HL-60 (cell line): ENCODE data around the gene FAM83D.

Source experiments
- DNase-seq, 2 experiments: peaks; one replicate each; pipeline ENCODE4 v3.0.0-alpha.2; 2010 to 2020; ENCODE audit warnings: low read depth in 1 of 2, low spot score in 1 of 2
- H3K27ac ChIP-seq: fragments of 250-450 bp; sonication (Bioruptor Pico); replicated peaks from 2 replicates; pipeline ENCODE4 v1.5.1; 2020; ENCODE audit warnings: mild to moderate bottlenecking, moderate library complexity
- H3K27me3 ChIP-seq: fragments of 250-450 bp; sonication (Bioruptor Pico); 2 replicates; pipeline ENCODE4 v1.5.1; 2021; ENCODE audit warnings: mild to moderate bottlenecking, moderate library complexity; ENCODE audit not compliant: insufficient read depth, poor library complexity, severe bottlenecking
- H3K4me3 ChIP-seq: replicated peaks from 2 replicates; pipeline ENCODE4 v1.5.1; 2011; ENCODE audit warnings: mild to moderate bottlenecking, control low read depth, low read length; ENCODE audit not compliant: insufficient read depth
- CTCF ChIP-seq: IDR thresholded peaks from one replicate; pipeline ENCODE4 v1.5.1; 2011; ENCODE audit warnings: low read length, control low read depth, inconsistent platforms; ENCODE audit not compliant: insufficient read depth
- GABPA ChIP-seq: IDR thresholded peaks from 2 replicates; pipeline ENCODE4 v1.6.1; 2012; ENCODE audit warnings: low read depth
- POLR2AphosphoS5 ChIP-seq: IDR thresholded peaks from 2 replicates; pipeline ENCODE4 v1.6.1; 2012; ENCODE audit warnings: low read depth
- SPI1 ChIP-seq: IDR thresholded peaks from 2 replicates; pipeline ENCODE4 v1.6.1; 2012; ENCODE audit warnings: low read depth, mild to moderate bottlenecking, borderline replicate concordance
- TF ChIP-seq, protein P1 (sequence below): IDR thresholded peaks from 2 replicates; pipeline ENCODE4 v1.6.1; 2012; ENCODE audit warnings: low read depth; ENCODE audit not compliant: insufficient replicate concordance

Gene FAM83D

DNA sequence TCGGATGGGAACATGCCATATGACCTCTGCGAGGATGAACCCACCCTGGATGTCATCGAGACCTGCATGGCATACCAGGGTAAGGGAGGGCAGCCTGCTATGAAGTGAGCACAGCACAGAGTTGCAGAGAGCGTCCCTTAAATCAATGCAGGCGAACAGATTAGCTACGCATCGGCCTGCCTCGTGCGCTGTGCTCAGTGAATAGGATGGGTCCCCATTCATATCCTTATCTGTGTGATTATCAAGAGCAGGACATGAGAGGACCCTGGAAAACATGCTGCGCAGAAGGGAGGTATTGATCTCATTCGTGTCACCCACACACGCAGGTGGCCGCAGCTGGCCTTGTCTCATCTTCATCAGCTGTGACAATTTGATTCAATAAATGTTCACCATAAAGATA, 25.6 kb upstream of the FAM83D start:
- DNase-seq = no peak
- H3K4me3 ChIP-seq = no peak overlapping the region
- TF ChIP-seq SPI1 (no peak), CTCF (no peak), POLR2AphosphoS5 (no peak), GABPA (no peak)
- TF ChIP-seq, protein P1, sequence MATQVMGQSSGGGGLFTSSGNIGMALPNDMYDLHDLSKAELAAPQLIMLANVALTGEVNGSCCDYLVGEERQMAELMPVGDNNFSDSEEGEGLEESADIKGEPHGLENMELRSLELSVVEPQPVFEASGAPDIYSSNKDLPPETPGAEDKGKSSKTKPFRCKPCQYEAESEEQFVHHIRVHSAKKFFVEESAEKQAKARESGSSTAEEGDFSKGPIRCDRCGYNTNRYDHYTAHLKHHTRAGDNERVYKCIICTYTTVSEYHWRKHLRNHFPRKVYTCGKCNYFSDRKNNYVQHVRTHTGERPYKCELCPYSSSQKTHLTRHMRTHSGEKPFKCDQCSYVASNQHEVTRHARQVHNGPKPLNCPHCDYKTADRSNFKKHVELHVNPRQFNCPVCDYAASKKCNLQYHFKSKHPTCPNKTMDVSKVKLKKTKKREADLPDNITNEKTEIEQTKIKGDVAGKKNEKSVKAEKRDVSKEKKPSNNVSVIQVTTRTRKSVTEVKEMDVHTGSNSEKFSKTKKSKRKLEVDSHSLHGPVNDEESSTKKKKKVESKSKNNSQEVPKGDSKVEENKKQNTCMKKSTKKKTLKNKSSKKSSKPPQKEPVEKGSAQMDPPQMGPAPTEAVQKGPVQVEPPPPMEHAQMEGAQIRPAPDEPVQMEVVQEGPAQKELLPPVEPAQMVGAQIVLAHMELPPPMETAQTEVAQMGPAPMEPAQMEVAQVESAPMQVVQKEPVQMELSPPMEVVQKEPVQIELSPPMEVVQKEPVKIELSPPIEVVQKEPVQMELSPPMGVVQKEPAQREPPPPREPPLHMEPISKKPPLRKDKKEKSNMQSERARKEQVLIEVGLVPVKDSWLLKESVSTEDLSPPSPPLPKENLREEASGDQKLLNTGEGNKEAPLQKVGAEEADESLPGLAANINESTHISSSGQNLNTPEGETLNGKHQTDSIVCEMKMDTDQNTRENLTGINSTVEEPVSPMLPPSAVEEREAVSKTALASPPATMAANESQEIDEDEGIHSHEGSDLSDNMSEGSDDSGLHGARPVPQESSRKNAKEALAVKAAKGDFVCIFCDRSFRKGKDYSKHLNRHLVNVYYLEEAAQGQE = no peak
- H3K27me3 ChIP-seq = no peaks in the 10 kb centered on the region
- no peak overlapping the region for H3K27ac ChIP-seq

DNA sequence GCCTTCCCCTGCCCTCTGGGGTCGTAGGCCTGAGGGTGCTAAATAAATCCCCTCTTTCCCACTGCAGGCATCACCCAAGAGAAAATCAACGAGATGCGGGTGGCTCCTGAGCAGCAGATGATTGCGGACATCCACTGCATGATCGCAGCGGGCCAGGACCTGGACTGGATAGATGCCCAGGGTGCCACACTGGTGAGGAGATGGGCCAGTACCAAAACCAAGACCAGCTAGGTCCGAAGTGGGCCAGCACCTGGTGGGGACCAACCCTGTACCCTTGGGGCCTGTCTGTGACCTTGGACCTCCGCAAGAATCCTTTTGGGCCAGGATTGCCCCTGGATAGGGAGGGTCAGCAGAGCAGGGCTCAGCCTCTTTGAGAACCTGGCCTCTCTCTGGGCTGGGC, 23.6 kb upstream of the FAM83D start:
- Histone ChIP-seq H3K27ac (no peak overlapping the region), H3K27me3 (peaks cover 3% of the 10 kb centered on the region), H3K4me3 (no peak overlapping the region)
- no peak for DNase-seq
- no peak for TF ChIP-seq GABPA
- no peak for TF ChIP-seq CTCF
- TF ChIP-seq, protein P1 = no peak
- TF ChIP-seq SPI1 = no peak
- TF ChIP-seq POLR2AphosphoS5 = no peak

- DNase-seq = no peak
- Histone ChIP-seq H3K27me3 (peaks cover 3% of the 10 kb centered on the region), H3K4me3 (no peak overlapping the region), H3K27ac (no peak overlapping the region)
- TF ChIP-seq CTCF (no peak), GABPA (no peak), SPI1 (no peak), POLR2AphosphoS5 (no peak)
- TF ChIP-seq, protein P1 = no peak
These were observed 22.9 kb upstream of the FAM83D start for GRCh38 chr20:38903335-38903734.
